Adipocyte (in vitro differentiated cells): ENCODE data around the gene FBXO8.
A peak's percentile ranks its signal among the peaks of the same experiment; 100 is the strongest.
"Not testable (repeated sequence)": the region's sequence is repeated elsewhere in the genome, so short reads cannot be mapped to it uniquely, and the experiment has no call there.

Experiments
- DNase-seq: peaks from one replicate; pipeline ENCODE4 v3.0.0-alpha.2; 2015; ENCODE audit warnings: low read depth
- H3K27me3 ChIP-seq: replicated peaks from 2 replicates; pipeline ENCODE4 v1.7.0; 2013; ENCODE audit warnings: mild to moderate bottlenecking, low read length, moderate library complexity; ENCODE audit not compliant: control insufficient read depth, insufficient read depth
- H3K36me3 ChIP-seq: 2 replicates; pipeline ENCODE4 v1.7.0; 2013; ENCODE audit warnings: low read length, mild to moderate bottlenecking, moderate library complexity; ENCODE audit not compliant: control insufficient read depth, insufficient read depth, severe bottlenecking
- H3K4me1 ChIP-seq: 2 replicates; pipeline ENCODE4 v1.7.0; 2013; ENCODE audit warnings: mild to moderate bottlenecking, low read length, moderate library complexity; ENCODE audit not compliant: control insufficient read depth, insufficient read depth
- H3K4me3 ChIP-seq: 2 replicates; pipeline ENCODE4 v1.7.0; 2013; ENCODE audit warnings: mild to moderate bottlenecking, low read length, moderate library complexity
- H3K9ac ChIP-seq: 2 replicates; pipeline ENCODE4 v1.7.0; 2013; ENCODE audit warnings: mild to moderate bottlenecking, low read length, moderate library complexity
- H3K9me3 ChIP-seq: 2 replicates; pipeline ENCODE4 v1.7.0; 2013; ENCODE audit warnings: mild to moderate bottlenecking, low read length, moderate library complexity; ENCODE audit not compliant: control insufficient read depth

The FBXO8 gene

DNA sequence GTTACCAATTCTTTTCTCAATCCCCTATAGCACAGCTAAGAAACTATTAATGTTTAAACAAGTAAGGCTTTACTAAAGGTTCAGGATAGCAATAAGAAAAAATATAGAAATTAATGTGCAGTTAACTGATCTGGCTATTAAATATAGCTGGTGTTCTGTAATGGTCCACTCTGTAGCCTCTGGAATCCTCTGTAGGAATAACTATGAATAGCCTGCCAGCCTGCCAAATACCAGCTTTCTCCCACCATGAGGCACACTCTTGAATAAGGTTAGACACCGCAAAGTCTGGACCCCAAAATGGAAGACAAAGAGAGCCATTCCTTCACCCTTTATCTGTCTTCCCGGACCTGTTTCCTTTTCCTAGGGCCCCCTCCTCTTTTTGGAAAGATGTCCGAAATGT lies 30.8 kb upstream of the FBXO8 start:
- DNase-seq = no peak
- Histone ChIP-seq H3K4me3 (no peak overlapping the region), H3K9me3 (no peaks in the 10 kb centered on the region), H3K4me1 (peaks cover 9% of the 10 kb centered on the region), H3K27me3 (no peaks in the 10 kb centered on the region), H3K9ac (no peak overlapping the region), H3K36me3 (peaks cover 30% of the 10 kb centered on the region)

- Histone ChIP-seq H3K4me3 (no peak overlapping the region), H3K36me3 (peaks cover 36% of the 10 kb centered on the region), H3K27me3 (no peaks in the 10 kb centered on the region), H3K9ac (no peak overlapping the region), H3K9me3 (no peaks in the 10 kb centered on the region), H3K4me1 (peaks cover 3% of the 10 kb centered on the region)
- DNase-seq = no peak
Observed at GRCh38 chr4:174312993-174313392, 29.5 kb upstream of the FBXO8 start.

DNA sequence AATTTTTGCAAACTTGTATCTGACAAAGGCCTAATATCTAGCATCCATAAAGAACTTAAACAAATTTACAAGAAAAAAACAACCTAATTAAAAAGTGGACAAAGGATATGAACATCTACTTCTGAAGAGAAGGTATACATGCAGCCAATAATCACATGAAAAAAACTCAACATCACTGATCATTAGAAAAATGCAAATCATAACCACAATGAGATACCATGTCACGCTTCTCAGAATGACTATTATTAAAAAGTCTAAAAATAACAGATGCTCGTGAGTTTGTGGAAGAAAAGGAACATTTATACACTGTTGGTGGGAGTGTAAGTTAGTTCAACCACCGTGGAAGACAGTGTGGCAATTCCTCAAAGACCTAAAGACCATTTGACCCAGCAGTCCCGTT lies 24.2 kb upstream of the FBXO8 start:
- H3K27me3 ChIP-seq = no peaks in the 10 kb centered on the region
- no peak overlapping the region for H3K4me3 ChIP-seq
- H3K4me1 ChIP-seq = no peaks in the 10 kb centered on the region
- H3K36me3 ChIP-seq = peaks cover 75% of the 10 kb centered on the region
- DNase-seq = no peak
- no peaks in the 10 kb centered on the region for H3K9me3 ChIP-seq
- H3K9ac ChIP-seq = no peak overlapping the region

DNA sequence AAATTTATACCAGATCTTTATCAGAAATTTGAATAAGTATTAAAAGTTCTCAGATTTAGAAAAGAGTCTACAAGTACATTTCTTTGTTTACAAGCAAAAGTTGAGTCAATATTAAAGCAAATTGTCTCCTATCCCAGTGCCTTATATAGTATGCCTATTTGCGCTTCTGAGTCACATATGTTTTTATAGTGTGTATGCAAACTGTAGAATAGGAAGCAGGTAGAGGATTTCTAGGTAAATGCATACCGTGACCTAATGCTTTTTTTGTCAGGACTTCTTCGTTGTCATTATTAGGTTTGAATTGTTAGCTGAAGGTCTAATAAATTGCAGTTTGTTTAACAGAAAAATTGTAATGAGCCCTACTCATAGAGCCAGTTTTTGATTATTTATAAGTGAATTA lies 22.5 kb upstream of the FBXO8 start:
- H3K27me3 ChIP-seq = no peaks in the 10 kb centered on the region
- H3K4me1 ChIP-seq = no peaks in the 10 kb centered on the region
- no peak for DNase-seq
- H3K36me3 ChIP-seq = peaks cover 72% of the 10 kb centered on the region
- H3K4me3 ChIP-seq = no peak overlapping the region
- H3K9ac ChIP-seq = no peak overlapping the region
- H3K9me3 ChIP-seq = no peaks in the 10 kb centered on the region

DNA sequence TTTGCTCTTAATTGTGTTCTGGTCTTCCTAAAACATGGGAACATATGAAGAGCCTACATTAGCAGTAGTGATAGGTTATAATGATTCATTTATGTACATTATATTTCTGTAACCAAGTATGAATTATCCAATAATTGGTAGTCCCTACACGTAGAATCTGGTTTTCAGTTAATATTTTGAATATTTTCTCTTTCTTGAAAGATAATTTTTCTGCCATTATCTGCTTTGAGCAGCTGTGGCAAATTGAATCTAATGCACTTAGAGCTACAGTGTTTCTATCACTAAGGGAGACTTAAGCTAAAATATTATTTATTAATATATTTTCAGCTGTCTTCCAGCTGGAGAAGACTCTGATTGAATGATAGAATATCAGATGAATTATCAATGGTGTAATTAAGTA lies 21.2 kb upstream of the FBXO8 start:
- peaks cover 66% of the 10 kb centered on the region for H3K36me3 ChIP-seq
- H3K4me1 ChIP-seq = no peaks in the 10 kb centered on the region
- H3K27me3 ChIP-seq = no peaks in the 10 kb centered on the region
- no peak for DNase-seq
- no peak overlapping the region for H3K4me3 ChIP-seq
- H3K9me3 ChIP-seq = no peaks in the 10 kb centered on the region
- H3K9ac ChIP-seq = no peak overlapping the region

- H3K27me3 ChIP-seq = no peaks in the 10 kb centered on the region
- no peaks in the 10 kb centered on the region for H3K9me3 ChIP-seq
- peaks cover 66% of the 10 kb centered on the region for H3K36me3 ChIP-seq
- H3K4me1 ChIP-seq = no peaks in the 10 kb centered on the region
- H3K9ac ChIP-seq = no peak overlapping the region
- H3K4me3 ChIP-seq = no peak overlapping the region
- no peak for DNase-seq
Observed at GRCh38 chr4:174303687-174304086, 20.2 kb upstream of the FBXO8 start.

- H3K4me3 ChIP-seq, H3K9ac ChIP-seq, H3K4me1 ChIP-seq, H3K27me3 ChIP-seq, DNase-seq: not testable (repeated sequence)
- Histone ChIP-seq H3K36me3 (peaks cover 15% of the 10 kb centered on the region), H3K9me3 (peaks cover 16% of the 10 kb centered on the region)
Observed at GRCh38 chr4:174295142-174295541, 11.7 kb upstream of the FBXO8 start.

DNA sequence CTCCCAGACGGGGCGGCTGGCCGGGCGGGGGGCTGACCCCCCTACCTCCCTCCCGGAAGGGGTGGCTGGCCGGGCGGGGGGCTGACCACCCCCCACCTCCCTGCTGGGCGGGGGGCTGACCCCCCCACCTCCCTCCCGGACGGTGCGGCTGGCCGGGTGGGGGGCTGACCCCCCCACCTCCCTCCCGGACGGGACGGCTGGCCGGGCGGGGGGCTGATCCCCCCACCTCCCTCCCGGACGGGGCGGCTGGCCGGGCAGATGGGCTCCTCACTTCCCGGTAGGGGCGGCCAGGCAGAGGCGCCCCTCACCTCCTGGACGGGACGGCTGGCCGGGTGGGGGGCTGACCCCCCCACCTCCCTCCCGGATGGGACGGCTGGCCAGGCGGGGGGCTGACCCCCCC lies 11.2 kb upstream of the FBXO8 start:
- Histone ChIP-seq H3K9me3 (peaks cover 16% of the 10 kb centered on the region), H3K36me3 (peaks cover 12% of the 10 kb centered on the region)
- not testable (repeated sequence) for H3K27me3 ChIP-seq, DNase-seq, H3K9ac ChIP-seq, H3K4me3 ChIP-seq, H3K4me1 ChIP-seq

DNA sequence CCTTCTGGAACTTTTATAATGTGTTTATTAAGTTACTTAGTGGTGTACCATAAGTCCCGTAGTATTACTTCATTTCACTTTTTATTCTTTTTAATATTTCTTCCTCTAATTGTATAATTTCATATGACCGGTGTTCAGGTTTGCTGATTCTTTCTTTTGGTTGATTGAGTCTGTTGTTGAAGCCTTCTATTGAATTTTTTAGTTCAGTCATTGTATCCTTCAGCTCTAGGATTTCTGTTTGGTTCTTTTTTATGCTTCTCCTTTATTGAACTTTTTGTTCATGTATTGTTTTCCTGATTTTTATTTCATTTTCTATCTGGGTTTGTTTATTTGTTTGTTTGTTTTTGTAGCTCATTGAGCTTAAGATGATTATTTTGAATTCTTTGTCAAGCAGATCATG lies 9.0 kb upstream of the FBXO8 start:
- Histone ChIP-seq H3K27me3 (no peaks in the 10 kb centered on the region), H3K9me3 (peaks cover 16% of the 10 kb centered on the region), H3K4me3 (no peak overlapping the region), H3K36me3 (peaks cover 7% of the 10 kb centered on the region), H3K9ac (no peak overlapping the region), H3K4me1 (no peaks in the 10 kb centered on the region)
- DNase-seq = no peak

DNA sequence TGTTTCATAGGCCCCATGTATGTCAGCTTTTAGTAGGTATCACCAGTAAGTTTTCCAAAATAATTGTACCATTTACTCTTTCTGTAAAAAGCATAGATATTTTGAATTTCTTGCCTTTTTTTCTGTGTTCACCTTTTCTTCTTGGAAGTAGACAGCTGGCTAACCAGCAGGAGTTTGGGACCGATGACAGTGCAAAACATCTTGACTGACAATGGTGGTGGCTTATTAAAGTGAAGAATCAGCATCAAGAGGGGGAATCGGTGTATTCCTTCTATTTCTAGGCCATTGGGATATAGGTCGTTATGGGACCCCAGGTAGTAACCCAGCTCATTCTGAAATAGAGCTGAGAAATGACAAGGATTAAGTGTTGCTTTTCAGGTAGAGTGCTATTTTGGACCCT lies 3.4 kb upstream of the FBXO8 start:
- H3K9ac ChIP-seq = no peak overlapping the region
- H3K27me3 ChIP-seq = no peaks in the 10 kb centered on the region
- peaks cover 18% of the 10 kb centered on the region for H3K4me1 ChIP-seq
- no peak for DNase-seq
- H3K4me3 ChIP-seq = no peak overlapping the region
- H3K9me3 ChIP-seq = peaks cover under 1% of the 10 kb centered on the region
- H3K36me3 ChIP-seq = no peaks in the 10 kb centered on the region

GRCh38 chr4:174284487-174284886 lies 1.0 kb upstream of the FBXO8 start:
- peak overlapping the region; percentile 97 for H3K4me3 ChIP-seq
- DNase-seq = no peak
- H3K27me3 ChIP-seq = no peaks in the 10 kb centered on the region
- H3K9me3 ChIP-seq = peaks cover 4% of the 10 kb centered on the region
- H3K36me3 ChIP-seq = no peaks in the 10 kb centered on the region
- peak overlapping the region; percentile 99 for H3K9ac ChIP-seq
- H3K4me1 ChIP-seq = peaks cover 27% of the 10 kb centered on the region

GRCh38 chr4:174282836-174283506 lies 496 bp downstream of the FBXO8 start:
- H3K4me1 ChIP-seq = peaks cover 27% of the 10 kb centered on the region
- peak; percentile 95 for DNase-seq

More at GRCh38 chr4:174282836-174283506, 496 bp downstream of the FBXO8 start:
- H3K36me3 ChIP-seq = no peaks in the 10 kb centered on the region
- no peaks in the 10 kb centered on the region for H3K27me3 ChIP-seq
- H3K9ac ChIP-seq = peak overlapping the region; percentile 99
- H3K4me3 ChIP-seq = peak overlapping the region; percentile 97
- H3K9me3 ChIP-seq = peaks cover 8% of the 10 kb centered on the region
